Upper lobe of left lung (tissue), 6 donors: ENCODE data around the gene ERBIN. TPM values are rescaled to one million over a fixed set of nuclear protein-coding genes. Genes with fewer than 3 reads are reported as not detected.
"Not testable (repeated sequence)": the region's sequence is repeated elsewhere in the genome, so short reads cannot be mapped to it uniquely, and the experiment has no call there.

Experiments
- ATAC-seq, 2 donors: fragments of 200-7000 bp; cut with Tn5 transposase; one replicate each; pipeline ENCODE4 v1.9.1; 2022; ENCODE audit warnings: mild to moderate bottlenecking in 2 of 2, moderate library complexity in 2 of 2; ENCODE audit not compliant: low FRiP score in 2 of 2
- DNase-seq, 2 donors: peaks; one replicate each; pipeline ENCODE4 v3.0.0-alpha.2; 2019 to 2020
- H3K27ac ChIP-seq, 4 donors: fragments of 200-600 bp; sonication (generic); one replicate each; pipeline ENCODE4 v1.5.1; 2016 to 2019
- H3K27me3 ChIP-seq, 4 donors: fragments of 200-600 bp; sonication (generic); one replicate each; pipeline ENCODE4 v1.5.1; 2017 to 2019
- H3K36me3 ChIP-seq, 4 donors: fragments of 200-600 bp; sonication (generic); one replicate each; pipeline ENCODE4 v1.5.1; 2016 to 2019
- H3K4me1 ChIP-seq, 4 donors: fragments of 200-600 bp; sonication (generic); one replicate each; pipeline ENCODE4 v1.5.1; 2018 to 2019
- H3K4me3 ChIP-seq, 4 donors: fragments of 200-600 bp; sonication (generic); one replicate each; pipeline ENCODE4 v1.5.1; 2017 to 2019; ENCODE audit warnings: mild to moderate bottlenecking in 2 of 4, moderate library complexity in 1 of 4
- H3K9me3 ChIP-seq, 4 donors: fragments of 200-600 bp; sonication (generic); one replicate each; pipeline ENCODE4 v1.5.1; 2018 to 2019
- CTCF ChIP-seq, 6 experiments: fragments of 450-650 bp in 4 of 6; fragments of 200-600 bp in 2 of 6; sonication (generic) in 2 of 6; IDR thresholded peaks; one replicate each; pipeline ENCODE4 v1.5.1; 2016 to 2019; ENCODE audit warnings: antibody characterized with exemption in 6 of 6
- EP300 ChIP-seq, 4 donors: sonication (generic); formaldehyde crosslinking; IDR thresholded peaks; one replicate each; pipeline ENCODE4 v1.5.1; 2017; ENCODE audit warnings: antibody characterized with exemption in 4 of 4, control low read depth in 2 of 4
- POLR2A ChIP-seq, 4 donors: fragments of 450-650 bp; IDR thresholded peaks; one replicate each; pipeline ENCODE4 v1.5.1; 2016 to 2017; ENCODE audit warnings: antibody characterized with exemption in 4 of 4, mild to moderate bottlenecking in 2 of 4
- POLR2AphosphoS5 ChIP-seq, 2 donors: sonication (generic); formaldehyde crosslinking; IDR thresholded peaks; one replicate each; pipeline ENCODE4 v1.5.1; 2017; ENCODE audit warnings: antibody characterized with exemption in 2 of 2
- WGBS, 2 donors: methylation state at CpG; one replicate each; pipeline ENCODE4 v1.1.5; 2017 to 2018; 5-methylcytosine and 5-hydroxymethylcytosine counted together
- total RNA-seq, 6 donors: library from RNA; depleted of rRNA in 4 of 6; stranded (reverse); fragments of >200 nt in 4 of 6; gene quantifications; one replicate each; pipeline versions ENCODE4 v1.1.0 to v1.2.1, GENCODE V29; 2016 to 2021
- donor health status: DM: no; HTN: no; CAD: no; lungs with moderate emphysema.
- donor health status: DM: no; HTN: yes; CAD: no; lungs with severe emphysema.

The ERBIN gene
- total RNA-seq: 100 to 1,000 TPM in 1 of 6 donors, 10 to 100 TPM in 5; 21.0 to 111 (median 58.2) TPM

- WGBS, 2 donors: 0% methylated on average over 17 to 40 of the region's 45 CpGs
- peak; percentile 84 to 87 for ATAC-seq
- H3K27me3 ChIP-seq: no peaks in the 10 kb centered on the region
- DNase-seq: peak; percentile 90 to 94
- no peaks in the 10 kb centered on the region for H3K9me3 ChIP-seq
- peak within 1 kb of the TSS; percentile 98 to 100 (median 100) for H3K27ac ChIP-seq
- H3K4me1 ChIP-seq: peaks cover 19 to 37% (median 27%) of the 10 kb centered on the region in 4 donors
- H3K4me3 ChIP-seq: peak within 1 kb of the TSS; percentile 70 to 93 (median 85)
- H3K36me3 ChIP-seq: no peaks in the 10 kb centered on the region
- peak in 3 of 4 donors; percentile 13 to 54 (median 52) for TF ChIP-seq POLR2A (IDR thresholded peaks at IDR 0.05)
- TF ChIP-seq CTCF (IDR thresholded peaks at IDR 0.05): no peak
- peak in 1 of 4 donors; percentile 18 for TF ChIP-seq EP300 (IDR thresholded peaks at IDR 0.05)
- TF ChIP-seq POLR2AphosphoS5 (IDR thresholded peaks at IDR 0.05): peak; percentile 84 to 85
Measured at GRCh38 chr5:65926276-65926783, at the start of gene ERBIN. Gene ERBIN (plus strand): TSS chr5:65926575. CDS start chr5:65992719, 66,144 bp downstream.

GRCh38 chr5:65876970-65877369, 49.4 kb upstream of the ERBIN start:
- no peak for ATAC-seq
- WGBS, 2 donors: 76 to 93% methylated on average over 4 of the region's 4 CpGs

GRCh38 chr5:65879668-65880256, 46.6 kb upstream of the ERBIN start:
- H3K27ac ChIP-seq, ATAC-seq, H3K4me1 ChIP-seq, DNase-seq, H3K4me3 ChIP-seq, H3K27me3 ChIP-seq, H3K9me3 ChIP-seq, H3K36me3 ChIP-seq: not testable (repeated sequence)
- WGBS, 2 donors: 86 to 92% methylated on average over 8 of the region's 8 CpGs

More at GRCh38 chr5:65876970-65877369, 49.4 kb upstream of the ERBIN start:
- no peaks in the 10 kb centered on the region for H3K36me3 ChIP-seq
- no peaks in the 10 kb centered on the region for H3K27me3 ChIP-seq
- TF ChIP-seq EP300 (IDR thresholded peaks at IDR 0.05) (no peak), POLR2AphosphoS5 (IDR thresholded peaks at IDR 0.05) (no peak), CTCF (IDR thresholded peaks at IDR 0.05) (no peak), POLR2A (IDR thresholded peaks at IDR 0.05) (no peak)
- H3K4me3 ChIP-seq: no peak overlapping the region
- no peaks in the 10 kb centered on the region for H3K9me3 ChIP-seq
- H3K27ac ChIP-seq: no peak overlapping the region
- H3K4me1 ChIP-seq: no peaks in the 10 kb centered on the region
- no peak for DNase-seq

GRCh38 chr5:65880496-65881072, 45.8 kb upstream of the ERBIN start:
- no peaks in the 10 kb centered on the region for H3K36me3 ChIP-seq
- H3K27ac ChIP-seq: no peak overlapping the region
- no peak for ATAC-seq
- no peaks in the 10 kb centered on the region for H3K9me3 ChIP-seq
- H3K27me3 ChIP-seq: no peaks in the 10 kb centered on the region
- no peak overlapping the region for H3K4me3 ChIP-seq
- DNase-seq: no peak
- WGBS, 2 donors: 43 to 50% methylated on average over 3 of the region's 3 CpGs
- no peak for TF ChIP-seq CTCF (IDR thresholded peaks at IDR 0.05)
- TF ChIP-seq POLR2A (IDR thresholded peaks at IDR 0.05): no peak
- no peak for TF ChIP-seq POLR2AphosphoS5 (IDR thresholded peaks at IDR 0.05)
- no peak for TF ChIP-seq EP300 (IDR thresholded peaks at IDR 0.05)
- H3K4me1 ChIP-seq: no peaks in the 10 kb centered on the region

- 75 to 100% methylated on average over 2 of the region's 2 CpGs for WGBS, 2 donors
- H3K36me3 ChIP-seq: no peaks in the 10 kb centered on the region
- H3K4me3 ChIP-seq: no peak overlapping the region
- H3K4me1 ChIP-seq: no peaks in the 10 kb centered on the region
- ATAC-seq (no peak), DNase-seq (no peak)
- TF ChIP-seq CTCF (IDR thresholded peaks at IDR 0.05) (no peak), POLR2AphosphoS5 (IDR thresholded peaks at IDR 0.05) (no peak), EP300 (IDR thresholded peaks at IDR 0.05) (no peak), POLR2A (IDR thresholded peaks at IDR 0.05) (no peak)
- no peaks in the 10 kb centered on the region for H3K27me3 ChIP-seq
- H3K9me3 ChIP-seq: no peaks in the 10 kb centered on the region
- H3K27ac ChIP-seq: no peak overlapping the region
Measured at GRCh38 chr5:65882278-65882677, 44.1 kb upstream of the ERBIN start.
